ENCODE data around the gene GATA1.
"Not testable (repeated sequence)": the region's sequence is repeated elsewhere in the genome, so short reads cannot be mapped to it uniquely, and the experiment has no call there.

GATA1 gene

DNA sequence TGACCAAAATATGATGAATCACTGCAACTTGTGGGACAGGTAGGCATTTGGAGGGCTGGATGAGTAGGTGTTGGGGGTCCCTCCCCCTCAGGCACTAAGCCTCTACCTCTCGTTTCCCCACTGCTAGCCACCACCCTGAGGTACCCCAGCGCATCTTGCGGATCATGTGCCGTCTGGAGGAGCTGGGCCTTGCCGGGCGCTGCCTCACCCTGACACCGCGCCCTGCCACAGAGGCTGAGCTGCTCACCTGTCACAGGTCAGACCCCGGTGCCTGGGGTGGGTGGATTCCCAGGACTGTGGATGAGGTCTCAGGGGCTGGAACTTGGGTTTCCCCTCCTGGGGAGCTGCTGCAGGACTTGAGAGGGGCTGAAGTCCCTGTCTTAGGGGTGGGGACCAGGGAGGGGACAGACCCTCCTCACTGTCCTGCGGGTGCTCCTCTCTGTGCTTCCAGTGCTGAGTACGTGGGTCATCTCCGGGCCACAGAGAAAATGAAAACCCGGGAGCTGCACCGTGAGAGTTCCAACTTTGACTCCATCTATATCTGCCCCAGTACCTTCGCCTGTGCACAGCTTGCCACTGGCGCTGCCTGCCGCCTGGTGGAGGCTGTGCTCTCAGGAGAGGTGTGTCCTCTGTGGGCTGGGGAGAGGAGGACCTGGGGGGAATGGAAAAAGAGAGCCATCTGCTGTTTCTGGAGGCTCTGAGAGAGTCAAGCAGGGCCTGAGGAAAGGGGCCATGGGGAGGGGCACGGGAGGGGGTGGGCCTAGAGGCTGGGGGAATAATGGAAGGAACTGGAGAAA lies 29.8 kb downstream of the GATA1 start:
- DNase-seq, result no peak

DNA sequence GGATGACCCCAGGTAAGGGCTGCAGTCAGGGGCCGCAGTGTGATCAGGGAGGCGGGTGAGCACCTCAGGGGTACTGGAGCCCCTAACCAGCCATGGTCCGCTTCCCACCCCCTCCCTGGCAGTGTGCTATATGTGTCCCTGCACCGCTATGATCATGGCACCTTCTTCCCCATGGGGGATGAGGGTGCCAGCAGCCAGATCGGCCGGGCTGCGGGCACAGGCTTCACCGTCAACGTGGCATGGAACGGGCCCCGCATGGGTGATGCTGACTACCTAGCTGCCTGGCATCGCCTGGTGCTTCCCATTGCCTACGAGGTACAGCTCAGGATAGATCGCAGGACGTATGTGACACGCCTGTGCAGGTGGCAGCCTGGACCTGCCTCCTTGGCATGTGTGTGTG lies 31.7 kb downstream of the GATA1 start:
- no peak for DNase-seq

DNA sequence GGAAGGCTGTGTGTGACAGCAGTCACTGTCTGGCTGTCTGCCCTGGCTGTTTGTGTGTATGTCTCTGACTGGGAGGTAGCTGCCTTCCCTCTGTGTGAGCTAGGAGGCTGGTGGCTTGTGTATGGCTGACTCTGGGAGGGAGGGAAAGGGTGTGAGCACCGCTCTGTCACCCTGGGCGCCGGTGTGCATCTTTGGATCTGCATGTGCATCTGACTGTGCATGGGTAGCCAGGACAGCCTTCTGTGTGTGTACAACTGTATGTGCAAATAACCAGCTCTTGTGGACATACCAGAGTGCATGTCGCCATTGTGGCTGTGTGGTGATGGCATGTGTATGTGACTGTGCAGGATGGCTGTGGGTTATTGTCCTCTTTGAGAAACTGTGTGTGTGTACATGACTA lies 32.5 kb downstream of the GATA1 start:
- no peak for DNase-seq

DNA sequence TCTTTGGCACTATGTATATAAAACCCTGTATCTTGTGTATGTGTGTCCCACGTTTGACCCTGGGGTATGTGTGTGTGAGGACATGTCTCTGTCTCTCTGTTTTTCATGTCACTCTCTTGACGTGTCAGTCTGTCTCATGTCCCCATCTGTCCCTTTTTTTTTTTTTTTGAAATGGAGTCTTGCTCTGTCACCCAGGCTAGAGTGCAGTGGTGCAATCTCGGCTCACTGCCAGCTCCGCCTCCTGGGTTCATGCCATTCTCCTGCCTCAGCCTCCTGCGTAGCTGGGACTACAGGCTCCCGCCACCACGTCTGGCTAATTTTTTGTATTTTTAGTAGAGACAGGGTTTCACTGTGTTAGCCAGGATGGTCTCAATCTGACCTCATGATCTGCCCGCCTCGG lies 33.0 kb downstream of the GATA1 start:
- DNase-seq, result not testable (repeated sequence)

DNA sequence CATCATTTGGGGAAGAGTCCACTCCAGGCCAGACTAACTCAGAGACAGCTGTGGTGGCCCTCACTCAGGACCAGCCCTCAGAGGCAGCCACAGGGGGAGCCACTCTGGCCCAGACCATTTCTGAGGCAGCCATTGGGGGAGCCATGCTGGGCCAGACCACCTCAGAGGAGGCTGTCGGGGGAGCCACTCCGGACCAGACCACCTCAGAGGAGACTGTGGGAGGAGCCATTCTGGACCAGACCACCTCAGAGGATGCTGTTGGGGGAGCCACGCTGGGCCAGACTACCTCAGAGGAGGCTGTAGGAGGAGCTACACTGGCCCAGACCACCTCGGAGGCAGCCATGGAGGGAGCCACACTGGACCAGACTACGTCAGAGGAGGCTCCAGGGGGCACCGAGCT lies 36.7 kb downstream of the GATA1 start:
- no peak for DNase-seq

DNA sequence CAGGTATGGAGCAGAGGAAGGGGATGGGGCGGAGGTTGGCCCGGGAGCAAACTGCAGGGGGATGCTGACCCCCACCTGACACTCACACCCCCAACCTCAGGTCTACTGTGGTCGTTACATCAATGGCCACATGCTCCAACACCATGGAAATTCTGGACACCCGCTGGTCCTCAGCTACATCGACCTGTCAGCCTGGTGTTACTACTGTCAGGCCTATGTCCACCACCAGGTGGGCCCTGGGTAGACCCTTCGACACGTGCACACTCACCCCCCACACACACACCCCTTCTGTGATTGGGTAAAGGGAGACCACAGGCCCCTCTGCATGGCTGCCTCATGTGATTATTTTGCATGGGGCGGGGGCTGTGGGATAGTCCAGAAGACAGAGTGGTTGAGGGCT lies 37.7 kb downstream of the GATA1 start:
- DNase-seq, result no peak

DNA sequence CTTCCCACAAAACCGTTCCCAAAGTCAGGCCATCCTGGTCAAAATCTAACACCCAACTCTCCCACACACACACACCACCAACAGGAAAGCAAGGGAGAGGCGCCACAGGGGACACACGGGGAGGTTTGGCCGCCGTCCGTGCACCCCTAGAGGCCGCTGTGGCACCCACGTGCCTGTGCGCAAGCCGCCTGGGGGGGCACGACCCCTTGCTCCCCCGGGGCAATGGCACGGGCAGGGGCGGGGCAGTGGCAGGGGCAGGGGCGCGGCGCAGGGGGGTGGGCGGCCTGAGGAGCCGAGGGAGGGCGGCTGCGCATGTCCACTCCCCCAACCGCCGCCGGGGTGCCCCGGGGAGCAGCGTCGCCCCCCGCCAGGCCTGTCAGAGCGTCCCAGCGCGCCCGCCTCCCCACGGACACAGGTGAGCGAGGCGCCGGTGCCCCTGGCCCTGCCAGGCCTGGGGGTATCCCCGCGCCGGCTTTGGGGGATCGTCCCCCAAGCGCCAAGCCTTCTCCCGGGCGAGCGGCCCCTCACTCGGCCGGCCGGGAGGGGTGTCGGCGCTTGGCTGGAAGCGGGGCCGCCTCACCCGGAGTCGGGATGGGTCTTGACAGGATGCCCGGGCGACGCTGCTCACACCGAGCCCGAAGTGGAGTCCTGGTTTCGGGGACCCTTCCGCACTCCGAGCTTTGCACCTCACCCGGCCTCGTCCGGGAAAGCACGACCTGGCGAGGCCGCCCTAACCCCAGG lies 39.9 kb downstream of the GATA1 start, which contains the start of gene ERAS:
ERAS (plus strand) TSS at position 379 of the 741 bp plus-strand sequence. CDS start 2,611 bp downstream, outside the sequence.
- DNase-seq, result no peak

DNA sequence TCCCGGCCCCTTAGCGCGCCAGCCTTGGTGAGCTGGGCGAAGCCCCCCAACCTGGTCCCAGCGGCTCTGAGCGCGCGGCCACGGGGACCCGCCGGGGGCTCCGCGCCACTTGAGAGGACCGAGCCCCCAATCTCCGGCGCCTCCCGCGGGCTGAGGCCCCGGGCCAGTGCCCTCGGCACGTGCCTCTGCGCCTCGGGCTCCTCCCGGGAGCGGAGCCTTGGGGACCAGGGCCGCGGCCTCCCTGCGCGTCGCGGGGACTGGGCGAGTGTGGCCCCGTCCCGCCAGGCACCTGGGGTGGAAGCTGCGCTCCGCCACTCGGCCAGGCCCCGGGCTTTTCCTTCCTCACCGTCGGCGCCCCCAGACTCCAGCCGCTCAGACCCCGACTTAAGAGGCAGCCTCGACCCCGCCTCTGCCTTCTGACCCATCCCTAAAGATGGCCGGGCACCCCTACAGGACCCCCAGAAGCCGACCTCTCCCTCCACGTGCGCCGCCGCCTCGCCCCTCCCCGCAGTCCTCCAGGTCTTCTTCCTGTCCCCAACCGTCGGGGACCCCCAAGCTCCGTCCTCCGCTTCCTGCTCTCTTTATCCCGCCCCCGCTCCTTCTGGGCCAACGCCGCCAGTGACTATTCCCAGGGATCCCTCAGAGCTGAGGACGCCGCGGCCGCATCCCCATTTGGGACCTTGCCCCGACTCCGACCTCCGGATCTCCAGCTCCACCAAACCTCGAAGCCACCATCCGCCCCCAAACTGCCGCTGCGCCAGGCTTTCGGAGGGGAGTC lies 40.7 kb downstream of the GATA1 start:
- no peak for DNase-seq

DNA sequence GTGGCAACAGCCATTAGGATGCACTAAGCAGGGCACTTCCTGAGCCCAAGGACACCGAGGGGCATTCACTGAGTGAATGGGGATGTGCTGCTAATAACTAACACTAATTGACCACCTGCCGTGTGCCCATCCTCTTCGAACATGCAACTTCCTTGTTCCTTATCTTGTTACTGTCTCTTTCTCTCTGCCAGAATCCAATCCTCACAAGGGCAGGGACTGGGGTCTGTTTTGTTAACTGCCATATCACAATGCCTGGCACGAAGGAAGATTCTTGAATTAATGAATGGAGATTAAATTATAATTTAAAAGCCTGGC lies 41.2 kb downstream of the GATA1 start:
- no peak for DNase-seq

DNA sequence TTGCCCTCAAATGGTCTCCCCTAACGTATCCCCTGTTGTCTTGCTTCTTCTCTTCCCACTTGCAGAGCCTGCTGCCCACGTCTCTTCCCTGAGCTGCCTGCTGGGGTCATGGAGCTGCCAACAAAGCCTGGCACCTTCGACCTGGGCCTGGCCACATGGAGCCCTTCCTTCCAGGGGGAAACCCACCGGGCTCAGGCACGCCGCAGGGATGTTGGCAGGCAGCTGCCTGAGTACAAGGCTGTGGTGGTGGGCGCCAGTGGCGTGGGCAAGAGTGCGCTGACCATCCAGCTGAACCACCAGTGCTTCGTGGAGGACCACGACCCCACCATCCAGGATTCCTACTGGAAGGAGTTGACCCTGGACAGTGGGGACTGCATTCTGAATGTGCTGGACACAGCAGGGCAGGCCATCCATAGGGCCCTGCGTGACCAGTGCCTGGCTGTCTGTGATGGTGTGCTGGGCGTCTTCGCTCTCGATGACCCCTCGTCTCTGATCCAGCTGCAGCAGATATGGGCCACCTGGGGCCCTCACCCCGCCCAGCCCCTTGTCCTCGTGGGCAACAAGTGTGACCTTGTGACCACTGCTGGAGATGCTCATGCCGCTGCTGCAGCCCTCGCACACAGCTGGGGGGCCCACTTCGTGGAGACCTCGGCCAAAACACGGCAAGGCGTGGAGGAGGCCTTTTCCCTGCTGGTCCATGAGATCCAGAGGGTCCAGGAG lies 42.8 kb downstream of the GATA1 start:
- DNase-seq, result no peak

DNA sequence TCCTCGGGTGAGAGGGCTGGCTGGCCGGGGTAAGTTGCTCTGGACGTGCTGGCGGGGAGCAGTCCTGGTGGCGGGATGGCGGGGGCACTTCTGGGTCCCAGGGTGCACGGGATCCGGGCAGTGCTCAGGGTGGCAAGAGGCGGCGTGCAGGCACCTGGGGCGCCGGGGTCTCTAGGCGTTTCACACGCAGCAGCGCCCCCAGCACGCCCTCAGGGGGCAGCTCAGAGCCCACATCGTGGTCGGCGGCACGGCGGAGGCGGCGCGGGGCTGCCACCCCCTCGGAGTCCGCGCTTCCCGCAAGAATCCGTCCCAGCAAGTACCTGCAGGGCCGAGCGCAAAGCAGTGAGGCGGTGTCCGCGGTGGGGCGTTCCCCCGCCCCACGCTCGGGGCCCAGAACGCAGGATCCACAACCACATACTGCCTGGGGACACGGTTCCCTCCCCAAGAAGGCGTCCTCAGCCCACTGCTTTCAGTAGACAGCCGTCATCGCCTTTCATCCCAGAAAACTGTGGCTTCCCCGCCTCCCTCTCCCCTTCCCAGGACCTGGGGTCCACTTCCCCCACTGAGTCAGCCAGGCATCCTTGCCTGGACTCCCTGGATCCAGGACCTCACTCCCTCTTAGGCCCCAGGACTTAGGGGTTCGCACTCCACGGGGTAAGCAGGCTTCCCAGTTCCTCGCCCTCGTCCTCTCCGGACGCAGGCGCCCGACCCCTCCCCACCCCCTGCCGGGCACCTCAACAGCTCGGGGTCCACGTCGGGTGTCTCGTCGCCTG lies 44.9 kb downstream of the GATA1 start:
- no peak for DNase-seq

DNA sequence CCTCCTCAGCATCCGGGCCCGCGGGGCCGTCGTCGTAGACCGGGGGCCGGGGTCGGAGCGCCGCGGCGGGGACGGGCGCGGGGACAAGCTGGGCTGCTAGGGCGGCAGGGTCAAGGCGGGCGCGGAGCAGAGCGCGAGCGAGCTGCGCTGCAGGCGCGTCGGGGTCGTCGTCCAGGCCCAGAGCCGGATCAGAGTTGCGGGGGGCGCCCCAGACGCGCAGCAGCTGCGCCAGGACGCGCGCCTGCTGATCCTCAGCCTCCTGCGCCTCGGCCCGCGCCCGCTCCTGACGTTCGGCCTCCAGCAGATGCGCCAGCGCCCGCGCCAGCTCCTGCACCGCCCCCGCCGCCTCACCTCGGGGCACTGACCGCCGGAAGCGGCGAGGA lies 45.5 kb downstream of the GATA1 start:
- DNase-seq, result no peak

DNA sequence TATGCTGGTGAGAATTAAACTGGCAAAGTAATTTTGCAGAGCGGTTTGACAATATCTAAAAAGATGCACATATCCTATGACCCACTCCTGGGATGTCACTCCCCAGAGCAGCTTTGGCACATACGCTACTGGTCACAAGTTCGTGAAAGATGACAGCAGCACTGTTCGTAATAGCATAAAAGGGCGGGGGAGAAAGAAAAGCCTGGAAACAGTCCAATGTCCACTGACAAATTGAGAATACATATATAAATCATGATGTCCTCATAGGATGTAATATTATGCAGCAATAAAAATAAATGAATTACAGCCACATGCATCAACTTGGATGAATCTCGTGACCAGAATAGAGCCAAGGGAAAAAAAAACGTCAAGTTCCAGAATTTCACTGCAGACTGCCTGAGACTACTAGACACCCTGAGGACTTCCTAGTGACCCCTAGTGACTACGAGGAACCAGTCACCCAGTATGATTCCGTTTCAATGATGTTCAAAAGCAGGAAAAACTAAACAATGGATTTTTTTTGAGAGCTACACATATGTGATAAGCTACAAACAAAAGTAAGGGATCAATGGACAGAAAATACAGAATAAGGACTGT lies 47.2 kb downstream of the GATA1 start:
- DNase-seq, result no peak

DNA sequence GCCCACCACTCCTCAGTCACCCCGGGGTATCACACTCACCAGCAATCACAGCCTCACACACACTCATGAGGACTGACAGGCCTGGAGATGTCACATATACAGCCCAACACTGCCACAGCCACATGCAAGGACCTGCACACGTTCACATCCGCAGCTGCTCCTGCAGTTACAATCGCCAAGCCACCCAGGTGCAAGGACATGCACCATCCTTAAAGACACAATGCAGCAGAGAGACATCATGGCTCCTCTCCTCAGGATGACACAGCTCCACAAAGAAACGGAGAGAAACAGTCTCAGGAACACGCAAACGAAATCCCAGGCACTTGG lies 48.0 kb downstream of the GATA1 start:
- DNase-seq, result no peak

DNA sequence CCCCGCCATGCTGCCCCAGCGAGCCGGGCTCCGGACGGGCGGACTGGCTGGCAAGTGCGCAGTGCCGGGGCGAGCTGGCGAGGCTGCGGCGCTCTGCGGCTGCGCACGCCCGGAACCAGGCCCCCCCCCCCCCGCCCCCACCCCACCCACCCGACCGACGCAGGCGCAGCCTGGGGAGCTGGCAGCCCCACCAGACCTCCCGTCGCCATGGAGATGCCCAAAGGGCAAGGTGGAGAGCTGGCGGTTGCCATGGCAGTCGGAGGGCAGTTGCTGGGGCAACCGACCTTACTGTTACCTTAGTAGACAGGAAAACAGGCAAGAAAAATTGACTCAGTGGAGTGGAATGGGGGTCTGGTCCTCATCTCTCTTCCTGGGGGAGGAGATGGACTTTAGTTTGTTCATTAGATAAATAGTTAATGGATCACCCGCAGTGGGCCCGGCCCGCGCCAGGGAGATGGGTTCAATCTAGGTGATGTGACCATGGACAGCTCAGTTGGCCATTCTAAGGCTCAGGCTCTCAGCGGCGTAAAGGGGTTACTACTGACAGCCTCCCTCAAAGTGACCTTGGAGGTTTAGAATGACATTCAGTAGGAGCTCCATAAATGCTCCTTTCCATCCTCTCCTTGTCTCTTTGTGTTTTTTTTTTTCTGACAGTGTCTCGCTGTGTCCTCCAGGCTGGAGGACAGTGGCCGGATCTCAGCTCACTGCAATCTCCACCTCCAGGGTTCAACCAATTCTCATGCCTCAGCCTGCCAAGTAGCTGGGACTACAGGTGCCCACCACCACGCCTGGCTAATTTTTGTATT lies 49.3 kb downstream of the GATA1 start, which contains the start of gene PCSK1N:
PCSK1N (minus strand) TSS at position 87 of the 806 bp plus-strand sequence; CDS start at position 9, 78 bp downstream.
- DNase-seq, result peak in 2 of 5 donors; percentile 21 to 56

DNA sequence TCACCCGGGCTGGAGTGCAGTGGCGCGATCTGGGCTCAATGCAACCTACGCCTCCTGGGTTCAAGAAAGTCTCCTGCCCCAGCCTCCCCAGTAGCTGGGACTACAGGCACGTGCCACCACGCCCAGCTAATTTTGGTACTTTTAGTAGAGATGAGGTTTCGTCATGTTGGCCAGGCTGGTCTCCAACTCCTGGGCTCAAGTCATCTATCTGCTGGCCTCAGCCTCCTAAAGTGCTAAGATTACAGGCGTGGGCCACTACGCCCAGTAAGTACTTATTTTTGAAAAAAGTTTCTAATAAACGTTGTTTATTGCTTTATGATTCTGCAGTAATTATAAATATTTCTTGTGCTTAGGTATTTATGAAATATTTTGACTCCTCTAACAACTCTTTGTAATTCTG lies 53.3 kb downstream of the GATA1 start:
- DNase-seq, result no peak
